ENCODE data around the gene DCDC2B.

Gene DCDC2B

DNA sequence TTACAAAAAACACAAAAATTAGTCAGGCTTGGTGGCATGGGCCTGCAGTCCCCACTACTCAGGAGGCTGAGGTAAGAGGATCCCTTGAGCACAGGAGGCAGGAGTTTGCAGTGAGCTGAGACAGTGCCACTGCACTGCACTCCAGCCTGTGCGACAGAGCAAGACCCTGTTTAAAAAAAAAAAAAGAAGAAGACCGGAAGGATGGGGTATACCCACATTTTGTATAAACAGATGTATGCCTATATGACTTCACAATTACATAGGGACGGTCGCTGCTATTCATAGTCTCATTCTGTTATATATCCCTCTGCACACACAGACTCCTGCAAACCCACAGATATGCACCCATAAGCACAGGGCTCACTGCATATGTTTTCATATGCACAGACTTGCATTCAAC is 54.9 kb downstream of the DCDC2B start:
- DNase-seq = no peak

All from NCI-H187 treated with DMSO at 0.1 percent for 48 hours (cell line).